SK-N-DZ (cell line): ENCODE data around the gene YPEL4.

ENCODE experiments used
- DNase-seq: peaks from one replicate; pipeline ENCODE4 v3.0.0-alpha.2; 2015; ENCODE audit warnings: low spot score

YPEL4 gene

DNA sequence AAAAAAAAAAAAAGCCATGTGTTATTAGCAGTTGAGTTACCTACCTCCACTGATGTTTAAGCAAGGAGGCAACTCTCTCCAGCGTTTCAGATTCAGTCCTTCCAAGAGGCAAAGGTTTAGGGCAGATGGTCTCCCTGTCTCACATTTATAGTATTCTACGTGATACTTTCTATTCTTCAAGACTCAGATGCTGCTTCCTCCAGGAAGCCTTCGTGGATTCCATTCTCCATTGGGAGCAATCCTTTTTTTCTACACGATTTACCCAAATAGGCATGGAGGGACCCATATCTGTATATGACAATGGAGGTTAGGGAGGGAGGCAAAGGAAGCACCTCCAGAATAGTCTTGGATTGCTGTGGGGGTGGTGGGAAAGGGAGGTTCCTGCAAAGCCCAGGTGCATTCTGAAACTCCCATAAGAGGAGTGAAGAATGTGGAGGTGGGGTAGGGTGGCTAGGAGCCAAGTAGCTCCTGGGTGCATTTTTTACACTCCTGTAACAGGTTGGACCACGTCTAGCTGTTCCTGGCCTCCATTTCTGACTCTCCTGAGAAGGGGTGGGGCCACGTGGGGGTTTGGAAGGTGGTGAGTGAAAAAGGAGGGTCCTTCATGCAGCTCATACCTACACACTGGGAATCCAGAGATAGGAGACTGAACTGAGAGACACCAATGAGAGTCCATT lies 16.2 kb downstream of the YPEL4 start:
- DNase-seq = no peak

DNA sequence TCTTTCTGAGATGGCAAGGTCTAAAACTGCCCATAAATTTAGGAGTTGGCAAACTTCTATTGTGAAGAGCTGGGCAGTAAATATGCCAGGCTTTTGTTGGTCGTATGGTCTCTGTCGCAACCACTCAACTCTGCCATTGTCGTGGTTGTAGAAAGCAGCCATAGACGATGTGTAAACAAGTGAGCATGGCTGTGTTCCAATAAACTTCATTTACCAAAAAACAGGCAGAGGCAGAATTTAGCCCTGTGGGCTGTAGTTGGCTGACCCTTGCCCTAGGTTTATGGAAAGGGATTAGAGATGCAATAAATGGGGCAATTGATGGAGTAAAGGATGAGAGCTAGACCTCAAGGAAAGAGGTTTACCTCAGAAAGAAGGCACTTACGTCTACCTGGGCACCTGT lies 17.6 kb downstream of the YPEL4 start:
- no peak for DNase-seq

DNA sequence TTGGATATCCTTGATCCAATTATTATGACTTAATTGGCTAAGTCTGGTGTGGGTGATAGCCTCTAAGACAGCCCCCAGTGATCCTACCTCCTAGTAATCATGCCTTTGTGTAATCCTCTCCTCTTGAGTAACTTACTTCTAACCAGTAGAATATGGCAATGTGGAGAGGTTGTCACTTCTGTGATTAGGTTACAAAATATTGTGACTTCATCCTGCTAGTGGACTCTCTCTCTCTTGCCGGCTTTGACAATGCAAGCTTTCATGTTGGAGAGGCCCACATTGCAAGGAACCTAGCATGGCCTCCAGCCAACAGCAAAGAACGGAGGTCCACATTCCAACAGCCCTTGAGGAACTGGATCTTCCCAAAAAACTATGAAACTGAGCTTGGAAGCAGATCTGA lies 19.5 kb downstream of the YPEL4 start:
- no peak for DNase-seq

DNA sequence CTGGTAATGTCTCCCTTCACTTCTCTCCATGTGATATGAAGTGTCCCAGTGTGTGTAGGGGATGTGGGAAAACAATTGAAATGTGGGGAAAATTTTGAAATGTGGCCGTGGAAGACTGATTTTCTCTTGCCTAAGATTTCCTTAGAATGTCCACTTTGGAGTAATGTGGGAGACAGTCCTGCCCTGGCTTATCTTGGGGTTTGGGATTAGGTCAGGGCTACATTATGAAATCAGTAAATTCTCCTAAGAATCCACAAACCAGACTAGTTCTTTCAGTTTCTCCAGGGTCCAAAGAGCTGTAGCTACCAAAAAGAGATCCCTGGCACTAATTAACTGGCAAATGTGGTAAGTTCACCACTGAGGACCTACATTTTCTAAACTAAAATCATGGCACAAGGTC lies 22.8 kb downstream of the YPEL4 start:
- DNase-seq = no peak

DNA sequence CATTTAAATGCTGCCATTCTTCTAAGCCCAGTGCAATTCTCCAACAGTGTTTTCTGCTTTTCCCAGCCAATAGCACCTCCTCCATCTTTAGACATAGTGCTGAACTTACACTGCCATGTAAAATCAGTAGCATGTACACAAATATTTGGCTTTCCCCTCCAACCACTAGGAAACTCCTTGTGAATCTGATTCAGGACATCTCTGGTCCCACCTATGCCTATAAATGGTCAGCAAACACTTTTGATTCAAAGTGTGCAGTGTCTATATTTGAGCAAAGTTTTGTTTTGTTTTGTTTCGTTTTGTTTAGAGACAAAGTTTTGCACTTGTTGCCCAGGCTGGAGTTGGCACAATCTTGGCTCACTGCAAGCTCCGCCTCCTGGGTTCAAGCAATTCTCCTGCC lies 24.8 kb downstream of the YPEL4 start:
- DNase-seq = no peak

DNA sequence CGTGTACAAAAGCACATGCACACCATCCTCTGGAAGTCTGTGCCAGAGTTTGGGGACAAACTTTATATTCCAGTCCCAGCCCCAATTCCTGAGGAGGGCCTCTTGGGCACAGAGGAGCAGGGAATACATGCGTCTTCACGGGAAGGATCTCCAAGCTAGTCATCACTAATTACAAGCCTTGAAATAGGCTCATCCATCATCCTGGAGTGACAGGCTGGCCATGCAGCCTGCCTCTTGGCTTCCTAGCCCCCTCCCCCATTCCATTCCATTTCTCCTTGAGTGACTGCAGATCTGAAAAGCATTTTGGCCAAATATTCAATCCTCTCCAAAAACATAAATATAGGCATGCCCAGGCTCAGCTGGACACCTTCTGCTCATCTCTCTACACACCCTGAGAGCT lies 27.4 kb downstream of the YPEL4 start:
- DNase-seq = peak; percentile 34

DNA sequence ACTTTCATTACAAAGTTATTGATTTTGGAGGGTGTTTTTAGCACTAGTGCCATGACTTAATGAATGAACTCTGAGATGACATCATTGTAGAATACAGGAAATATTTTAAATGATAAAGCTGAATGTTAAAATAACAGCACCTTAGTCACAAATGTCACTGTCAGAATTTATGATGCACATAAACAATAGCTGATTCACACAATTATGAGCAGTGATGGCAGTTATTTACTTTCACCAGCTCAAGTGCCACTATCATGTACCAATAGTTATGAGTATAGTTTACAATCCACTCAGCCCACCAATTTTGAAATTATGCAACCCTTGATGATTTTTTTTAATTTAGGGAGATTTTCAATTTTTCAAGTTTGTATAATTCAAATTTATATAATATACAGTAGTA lies 29.2 kb downstream of the YPEL4 start:
- DNase-seq = no peak

DNA sequence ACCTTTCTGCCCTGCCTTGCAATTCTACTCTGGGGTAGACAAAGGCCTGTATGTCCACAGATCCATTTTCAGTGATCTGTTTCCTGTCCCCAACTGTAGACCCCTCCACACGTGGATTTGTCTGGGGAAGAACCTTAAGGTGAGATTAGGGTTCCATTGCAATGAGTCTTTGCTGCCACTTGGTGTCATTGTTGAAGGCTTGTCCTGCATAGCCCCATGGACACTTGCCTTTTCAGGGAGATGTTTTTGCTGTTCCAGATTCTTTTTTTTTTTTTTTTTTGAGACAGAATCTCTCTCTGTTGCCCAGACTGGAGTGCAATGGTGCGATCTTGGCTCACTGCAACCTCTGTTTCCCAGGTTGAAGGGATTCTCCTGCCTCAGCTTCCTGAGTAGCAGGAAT lies 30.4 kb downstream of the YPEL4 start:
- no peak for DNase-seq

DNA sequence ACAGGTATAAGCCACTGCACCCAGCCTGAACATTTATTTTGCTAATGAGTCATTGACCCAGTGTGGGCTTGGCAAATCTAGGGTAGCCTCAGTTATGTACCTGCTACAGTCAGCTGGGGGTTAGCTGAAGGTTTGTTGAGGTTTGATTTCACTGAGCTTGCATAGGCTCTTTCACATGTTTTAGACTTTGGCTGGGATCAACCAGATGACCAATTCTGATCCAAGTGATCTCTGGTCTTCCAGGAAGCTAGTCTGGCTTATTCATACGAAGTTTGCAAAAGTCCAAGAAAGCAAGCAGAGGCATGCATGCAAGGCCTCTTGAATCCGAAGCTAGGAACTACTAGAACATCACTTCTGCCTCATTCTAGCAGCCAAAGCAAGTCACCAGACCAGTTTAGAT lies 31.3 kb downstream of the YPEL4 start:
- no peak for DNase-seq

DNA sequence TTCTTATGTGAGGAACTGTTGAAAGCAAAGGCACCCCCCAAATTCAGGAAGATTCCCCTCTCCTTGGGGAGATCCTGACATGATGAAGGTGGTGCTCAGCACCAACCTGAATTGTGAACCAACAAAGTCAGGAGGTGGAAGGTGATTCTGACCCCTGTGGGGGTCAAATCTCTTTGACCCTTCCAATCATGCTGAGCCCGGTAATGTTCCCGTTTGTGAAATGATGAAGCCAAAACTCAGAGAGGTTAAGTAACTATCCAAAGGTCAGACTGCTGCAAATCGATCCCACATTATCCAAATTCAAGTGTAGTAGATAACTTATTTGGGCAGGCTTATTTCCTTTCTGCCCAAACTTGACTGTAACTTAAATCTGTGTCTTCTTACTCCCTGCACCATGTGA lies 33.1 kb downstream of the YPEL4 start:
- no peak for DNase-seq

DNA sequence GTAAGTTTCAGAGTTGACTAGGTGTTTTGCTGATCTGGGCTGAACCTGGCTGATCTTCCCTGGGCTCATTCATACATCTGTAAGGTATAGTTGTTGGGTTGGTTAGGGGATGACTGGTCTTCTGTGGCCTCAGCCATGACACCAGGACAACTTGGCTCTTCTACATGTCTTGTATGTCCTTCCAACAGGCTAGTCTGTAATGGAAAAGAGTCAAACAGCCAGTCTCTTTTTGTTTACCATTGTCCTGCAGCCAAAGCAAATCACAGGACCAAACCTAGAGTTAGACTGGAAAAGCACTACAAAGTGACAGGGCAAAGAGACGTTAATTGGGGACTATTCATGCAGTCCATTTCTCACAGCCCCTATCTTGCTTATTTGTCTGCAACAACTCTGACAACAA lies 34.4 kb downstream of the YPEL4 start:
- DNase-seq = no peak

DNA sequence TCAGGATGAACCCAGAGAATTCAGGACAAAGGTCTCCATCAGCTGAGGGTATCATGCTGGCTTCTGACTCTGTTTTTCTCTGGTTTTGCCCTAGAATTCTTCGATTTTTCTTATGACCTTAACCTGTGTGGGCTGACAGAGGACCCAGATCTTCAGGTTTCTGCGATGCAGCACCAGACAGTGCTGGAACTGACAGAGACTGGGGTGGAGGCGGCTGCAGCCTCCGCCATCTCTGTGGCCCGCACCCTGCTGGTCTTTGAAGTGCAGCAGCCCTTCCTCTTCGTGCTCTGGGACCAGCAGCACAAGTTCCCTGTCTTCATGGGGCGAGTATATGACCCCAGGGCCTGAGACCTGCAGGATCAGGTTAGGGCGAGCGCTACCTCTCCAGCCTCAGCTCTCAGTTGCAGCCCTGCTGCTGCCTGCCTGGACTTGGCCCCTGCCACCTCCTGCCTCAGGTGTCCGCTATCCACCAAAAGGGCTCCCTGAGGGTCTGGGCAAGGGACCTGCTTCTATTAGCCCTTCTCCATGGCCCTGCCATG lies 35.4 kb downstream of the YPEL4 start:
- DNase-seq = no peak

DNA sequence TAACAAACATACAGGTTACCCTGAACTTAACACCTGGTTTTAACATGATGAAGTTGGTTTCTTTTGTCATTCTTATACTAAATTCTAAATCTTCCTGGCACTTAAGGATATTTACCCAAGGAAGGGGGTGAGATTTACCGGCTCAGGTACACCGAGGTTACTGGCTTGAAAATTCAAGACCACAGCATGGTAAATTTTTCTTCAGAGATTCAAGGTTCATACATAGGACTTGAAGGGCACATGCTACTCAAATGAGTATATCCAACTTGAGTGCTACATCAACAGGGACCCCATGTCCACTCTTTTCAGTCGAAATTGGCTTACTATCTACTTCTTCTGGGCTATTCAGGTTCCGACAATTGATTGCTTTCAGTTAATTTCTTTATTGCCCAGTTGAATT lies 39.5 kb downstream of the YPEL4 start:
- no peak for DNase-seq

DNA sequence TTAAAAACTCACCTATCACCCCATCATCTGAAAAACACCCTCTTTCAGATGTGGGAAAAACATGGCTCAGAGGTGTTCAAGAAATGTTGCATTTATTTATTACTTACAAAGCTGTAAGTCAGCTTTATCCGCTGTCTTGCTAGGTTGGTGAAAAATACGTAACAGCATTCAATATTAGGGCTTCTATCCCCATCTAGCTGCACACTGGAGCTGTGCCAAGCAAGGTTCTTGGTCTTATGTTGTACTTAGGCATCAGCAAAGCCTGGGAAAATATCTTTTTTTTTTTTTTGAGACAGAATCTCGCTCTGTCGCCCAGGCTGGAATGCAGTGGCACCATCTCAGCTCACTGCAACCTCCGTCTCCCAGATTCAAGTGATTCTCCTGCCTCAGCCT lies 44.7 kb downstream of the YPEL4 start:
- no peak for DNase-seq

DNA sequence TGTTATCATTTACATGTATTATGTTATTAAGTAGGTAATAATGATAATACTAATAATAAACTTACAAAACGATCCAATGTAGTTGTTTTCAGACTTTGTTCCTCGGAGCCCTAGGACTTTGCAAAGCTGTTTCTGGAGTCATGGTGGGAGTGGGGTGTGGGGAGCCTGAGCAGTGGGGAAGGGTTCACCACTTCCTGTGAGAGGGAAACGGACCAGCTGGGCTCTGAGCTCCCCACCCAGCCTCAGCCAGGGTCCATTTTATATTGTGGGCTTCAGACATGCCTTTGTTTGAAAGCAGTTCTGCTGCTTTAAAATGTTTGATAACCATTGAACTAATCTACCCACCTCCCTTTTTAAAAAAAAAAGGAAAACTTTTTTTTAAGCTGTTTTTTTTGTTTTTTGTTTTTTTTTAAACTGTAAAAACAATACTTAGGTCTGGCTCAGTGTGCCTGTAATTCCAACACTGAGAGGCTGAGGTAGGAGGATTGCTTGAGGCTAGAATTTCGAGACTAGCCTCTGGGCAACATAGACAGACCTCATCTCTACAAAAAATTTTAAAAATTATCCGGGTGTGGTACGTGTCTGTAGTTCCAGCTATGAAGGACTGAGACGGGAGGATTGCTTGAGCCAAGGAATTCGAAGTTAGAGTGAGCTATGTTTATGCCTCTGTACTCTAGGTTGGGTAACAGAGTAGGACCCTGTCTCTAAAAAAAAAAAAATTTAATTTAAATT lies 45.2 kb downstream of the YPEL4 start:
- DNase-seq = no peak

DNA sequence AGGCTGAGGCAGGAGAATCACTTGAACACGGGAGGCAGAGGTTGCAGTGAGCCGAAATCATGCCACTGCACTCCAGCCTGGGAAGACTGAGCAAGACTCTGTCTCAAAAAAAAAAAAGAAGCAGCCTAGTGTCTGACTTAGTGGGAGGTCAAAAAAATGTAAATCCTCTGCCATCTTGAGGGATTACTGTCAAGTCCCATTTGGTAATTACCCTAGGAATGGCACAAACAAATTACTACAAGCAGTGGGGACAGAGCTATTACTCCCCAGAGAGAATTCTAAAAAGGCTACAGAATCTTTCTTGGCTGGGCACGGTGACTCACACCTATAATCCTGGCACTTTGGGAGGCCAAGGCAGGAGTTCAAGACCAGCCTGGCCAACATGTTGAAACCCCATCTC lies 48.4 kb downstream of the YPEL4 start:
- DNase-seq = no peak

DNA sequence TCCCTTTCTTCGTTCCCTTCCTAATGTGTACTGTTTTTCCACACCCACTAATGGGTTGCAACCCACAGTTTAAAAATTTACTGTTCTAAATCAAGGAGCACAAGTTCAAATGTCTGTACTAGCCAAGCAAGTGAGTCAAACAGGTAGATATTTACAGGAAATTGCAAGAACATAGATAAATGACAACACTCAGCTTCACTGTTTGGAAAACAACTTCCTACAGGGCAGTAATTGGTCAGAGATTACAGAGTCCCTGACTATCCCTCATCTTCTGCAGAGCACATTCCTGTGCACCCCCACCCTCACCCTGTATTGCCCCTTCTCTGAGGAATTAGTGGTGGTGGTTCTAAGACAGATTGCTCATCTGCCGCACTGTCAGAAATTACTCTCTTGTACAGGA lies 50.3 kb downstream of the YPEL4 start:
- DNase-seq = no peak

DNA sequence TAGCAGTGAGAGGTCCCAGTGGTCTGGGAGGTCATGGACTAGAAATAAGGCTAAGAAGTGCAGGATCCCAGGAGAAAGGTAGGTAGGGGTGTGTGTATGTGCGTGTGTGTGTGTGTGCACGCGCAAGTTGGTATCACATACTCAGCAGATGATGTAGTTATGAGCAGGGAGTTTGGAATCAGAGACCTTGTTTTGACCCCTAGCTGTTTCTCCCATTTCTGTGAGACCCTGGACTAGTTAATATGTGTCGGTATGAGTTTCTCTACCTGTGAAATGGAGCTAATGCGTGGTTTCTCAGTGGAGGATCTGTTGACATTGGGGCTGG lies 50.9 kb downstream of the YPEL4 start:
- DNase-seq = no peak

DNA sequence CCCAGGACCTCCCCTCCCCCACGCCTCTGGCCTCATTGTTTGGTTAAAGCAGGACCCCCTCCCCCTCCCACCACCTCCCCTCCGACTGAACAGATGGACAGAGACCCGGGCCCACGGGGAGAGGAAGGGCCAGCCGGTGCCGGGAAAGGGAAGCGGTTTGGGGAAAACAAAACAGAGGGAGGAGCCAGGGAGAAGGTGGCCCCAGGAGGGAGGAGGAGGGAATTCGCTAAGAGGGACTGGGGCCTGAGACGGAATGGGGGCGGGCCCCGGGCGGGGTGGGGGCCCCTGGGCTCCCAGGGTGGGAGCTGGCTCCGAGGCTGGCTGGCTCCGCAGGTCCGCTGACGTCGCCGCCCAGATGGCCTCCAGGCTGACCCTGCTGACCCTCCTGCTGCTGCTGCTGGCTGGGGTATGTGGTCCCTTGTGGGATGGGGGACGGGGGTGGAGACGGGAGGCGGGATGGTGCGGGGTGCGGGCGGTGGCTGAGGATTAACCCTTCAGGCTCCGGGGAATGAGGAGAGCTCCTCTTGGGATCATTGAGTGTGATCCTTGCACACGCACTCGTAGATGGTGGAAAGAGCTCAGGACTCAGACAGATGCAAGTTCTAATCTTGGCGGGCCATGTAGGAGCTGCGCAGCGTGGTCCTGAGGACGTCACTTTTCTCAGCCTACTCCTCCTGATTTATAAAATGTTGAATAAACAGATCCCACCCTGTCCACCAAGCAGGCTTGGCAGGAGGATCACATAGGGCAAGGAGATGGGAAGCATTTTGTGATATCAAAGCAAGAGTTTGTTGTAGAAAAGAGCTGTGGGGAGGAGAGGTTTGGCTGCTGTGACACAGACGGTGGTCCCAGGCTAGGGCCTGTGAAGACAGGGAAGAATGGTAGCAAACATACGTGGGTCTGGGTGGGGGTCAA lies 51.5 kb downstream of the YPEL4 start:
- DNase-seq = peak; percentile 91

DNA sequence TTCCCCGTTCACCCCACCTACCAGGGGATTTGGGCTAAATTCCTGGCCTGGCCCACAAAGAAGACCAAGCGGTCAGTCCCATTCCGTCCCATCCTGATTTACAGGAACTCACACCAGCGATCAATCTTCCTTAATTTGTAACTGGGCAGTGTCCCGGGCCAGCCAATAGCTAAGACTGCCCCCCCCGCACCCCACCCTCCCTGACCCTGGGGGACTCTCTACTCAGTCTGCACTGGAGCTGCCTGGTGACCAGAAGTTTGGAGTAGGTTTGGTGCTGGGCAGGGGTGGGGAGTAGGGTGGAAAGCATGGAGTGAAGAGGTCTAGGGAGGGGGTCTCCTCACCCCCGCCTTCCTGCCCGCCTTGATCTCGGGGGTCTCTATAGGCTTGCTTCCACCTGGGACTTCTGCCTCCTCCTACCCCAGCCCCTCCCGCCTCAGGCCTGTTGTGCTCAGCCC lies 52.2 kb downstream of the YPEL4 start, which contains the start of gene SERPING1:
TSS of gene SERPING1 (plus strand) at position 225 of the 455 bp plus-strand sequence. CDS start 586 bp downstream, outside the sequence.
- DNase-seq = no peak

DNA sequence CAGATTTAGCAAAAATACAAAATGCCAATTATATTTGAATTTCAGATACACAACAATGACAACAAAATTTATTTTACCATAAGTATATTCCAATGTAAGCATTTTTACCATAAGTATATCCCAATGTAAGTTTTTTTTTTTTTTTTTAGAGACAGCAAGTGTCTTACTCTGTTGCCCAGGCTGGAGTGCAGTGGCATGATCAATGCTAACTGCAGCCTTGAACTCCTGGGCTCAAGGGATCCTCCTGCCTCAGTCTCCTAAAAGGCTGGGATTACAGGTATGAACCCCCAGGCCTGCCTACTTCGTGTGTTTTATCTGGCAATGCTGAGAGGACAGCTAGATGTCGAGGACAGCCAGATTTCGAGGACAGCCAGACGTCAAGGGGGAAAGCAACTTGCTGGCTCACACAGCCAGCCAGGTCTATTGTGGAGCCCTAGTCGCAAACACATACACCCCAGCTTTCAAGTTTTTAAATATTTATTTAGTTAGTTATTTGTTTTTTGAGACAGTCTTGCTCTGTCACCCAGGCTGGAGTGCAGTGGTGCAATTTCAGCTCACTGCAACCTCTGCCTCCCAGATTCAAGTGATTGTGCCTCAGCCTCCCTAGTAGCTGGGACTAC lies 53.3 kb downstream of the YPEL4 start:
- DNase-seq = no peak
